Neural cell (in vitro differentiated cells): ENCODE measurements around the gene PEX13. TPM values are rescaled to one million over a fixed set of nuclear protein-coding genes. Genes with fewer than 3 reads are reported as not detected.

ENCODE experiments used
- H2AFZ ChIP-seq: fragments of 200-600, 300-800 bp; sonication (generic), shearing (Covaris generic); 2 replicates; pipeline ENCODE4 v1.6.0; 2014; ENCODE audit warnings: low read depth, mild to moderate bottlenecking, antibody characterized with exemption, low read length, moderate library complexity
- H3F3A ChIP-seq: fragments of 200-600 bp; shearing (Covaris generic); 2 replicates; pipeline ENCODE4 v1.6.1; 2016; ENCODE audit warnings: mild to moderate bottlenecking, moderate library complexity, mixed read lengths, antibody characterized with exemption, low read length; ENCODE audit not compliant: insufficient read depth, poor library complexity, severe bottlenecking
- H3K27ac ChIP-seq: fragments of 200-600, 300-800 bp; sonication (generic), shearing (Covaris generic); 2 replicates; pipeline ENCODE4 v1.5.1; 2014; ENCODE audit warnings: mild to moderate bottlenecking, low read length, moderate library complexity
- H3K27me3 ChIP-seq: fragments of 300-800, 200-600 bp; sonication (generic), shearing (Covaris generic); 2 replicates; pipeline ENCODE4 v1.6.0; 2014; ENCODE audit warnings: mild to moderate bottlenecking, low read depth, low read length, moderate library complexity; ENCODE audit not compliant: insufficient read depth
- H3K36me3 ChIP-seq: fragments of 300-800, 200-600 bp; sonication (generic), shearing (Covaris generic); 2 replicates; pipeline ENCODE4 v1.5.1; 2014; ENCODE audit warnings: mild to moderate bottlenecking, antibody characterized with exemption, low read length, moderate library complexity; ENCODE audit not compliant: insufficient read depth
- H3K4me2 ChIP-seq: fragments of 300-800, 200-600 bp; sonication (generic), shearing (Covaris generic); 2 replicates; pipeline ENCODE4 v1.6.0; 2014; ENCODE audit warnings: mild to moderate bottlenecking, low read length
- H3K4me3 ChIP-seq: fragments of 300-800, 200-600 bp; sonication (generic), shearing (Covaris generic); 2 replicates; pipeline ENCODE4 v1.5.1; 2014; ENCODE audit warnings: mild to moderate bottlenecking, low read length, moderate library complexity
- H3K79me2 ChIP-seq: fragments of 200-600 bp; shearing (Covaris generic); replicated peaks from 2 replicates; pipeline ENCODE4 v1.6.0; 2014; ENCODE audit warnings: mild to moderate bottlenecking, low read length, moderate library complexity; ENCODE audit not compliant: insufficient read depth
- H3K9ac ChIP-seq: fragments of 300-800, 200-600 bp; sonication (generic), shearing (Covaris generic); 2 replicates; pipeline ENCODE4 v1.6.1; 2016; ENCODE audit warnings: mild to moderate bottlenecking, low read length, mixed read lengths
- H3K9me2 ChIP-seq: fragments of 200-600 bp; shearing (Covaris generic); 2 replicates; pipeline ENCODE4 v1.6.1; 2016; ENCODE audit warnings: mild to moderate bottlenecking, low read length, mixed read lengths; ENCODE audit not compliant: insufficient read depth
- H3K9me3 ChIP-seq: fragments of 200-600, 300-800 bp; sonication (generic), shearing (Covaris generic); 2 replicates; pipeline ENCODE4 v1.6.1; 2016; ENCODE audit warnings: mild to moderate bottlenecking, mixed run types, low read length, moderate library complexity, mixed read lengths
- H4K20me1 ChIP-seq: fragments of 200-600 bp; shearing (Covaris generic); 2 replicates; pipeline ENCODE4 v1.6.1; 2016; ENCODE audit warnings: mild to moderate bottlenecking, mixed run types; ENCODE audit not compliant: insufficient read depth
- CTCF ChIP-seq: fragments of 450-650 bp; IDR thresholded peaks from 2 replicates; pipeline ENCODE4 v1.5.1; 2014; ENCODE audit warnings: antibody characterized with exemption, mild to moderate bottlenecking, moderate library complexity; ENCODE audit not compliant: poor library complexity, severe bottlenecking
- EP300 ChIP-seq: fragments of 450-650 bp; conservative IDR thresholded peaks from 2 replicates; pipeline ENCODE4 v1.6.1; 2014; ENCODE audit warnings: antibody characterized with exemption, mild to moderate bottlenecking, moderate library complexity; ENCODE audit not compliant: poor library complexity, severe bottlenecking
- EZH2 ChIP-seq: fragments of 200-600, 300-800 bp; shearing (Covaris generic), sonication (generic); IDR thresholded peaks from 2 replicates; pipeline ENCODE4 v1.6.1; 2014; ENCODE audit warnings: antibody characterized with exemption, low read length, borderline replicate concordance, mild to moderate bottlenecking; ENCODE audit not compliant: insufficient read depth, poor library complexity, severe bottlenecking
- MXI1 ChIP-seq: fragments of 450-650 bp; conservative IDR thresholded peaks from 2 replicates; pipeline ENCODE4 v1.6.1; 2014; ENCODE audit warnings: antibody characterized with exemption, mild to moderate bottlenecking; ENCODE audit not compliant: poor library complexity, severe bottlenecking
- POLR2AphosphoS5 ChIP-seq: IDR thresholded peaks from 2 replicates; pipeline ENCODE4 v1.6.1; 2012
- RAD21 ChIP-seq: fragments of 450-650 bp; conservative IDR thresholded peaks from 2 replicates; pipeline ENCODE4 v1.6.1; 2014; ENCODE audit warnings: antibody characterized with exemption, mild to moderate bottlenecking, moderate library complexity
- REST ChIP-seq: IDR thresholded peaks from 2 replicates; pipeline ENCODE4 v1.6.1; 2012; ENCODE audit warnings: borderline replicate concordance
- SMC3 ChIP-seq: fragments of 450-650 bp; conservative IDR thresholded peaks from 2 replicates; pipeline ENCODE4 v1.6.1; 2014; ENCODE audit warnings: antibody characterized with exemption, mild to moderate bottlenecking, moderate library complexity; ENCODE audit not compliant: poor library complexity
- TAF1 ChIP-seq: IDR thresholded peaks from 2 replicates; pipeline ENCODE4 v1.6.1; 2012; ENCODE audit warnings: low read depth
- polyA plus RNA-seq: library from polyadenylated mRNA; depleted of rRNA; stranded (reverse); fragments of >200 nt; gene quantifications from 2 replicates; pipeline ENCODE4 v1.2.3, GENCODE V29; 2014

The PEX13 gene
- polyA plus RNA-seq, 1 donor from 2014 or later = 95.6 TPM

- Histone ChIP-seq H3K4me3 (peak overlapping the region; percentile 85), H3K9me3 (no peaks in the 10 kb centered on the region), H3K9ac (peak overlapping the region; percentile 81), H4K20me1 (no peaks in the 10 kb centered on the region), H3K36me3 (no peaks in the 10 kb centered on the region), H3K4me2 (peak overlapping the region; percentile 85), H3K79me2 (peaks cover 48% of the 10 kb centered on the region), H3K9me2 (no peaks in the 10 kb centered on the region), H2AFZ (peak overlapping the region; percentile 84), H3F3A (no peaks in the 10 kb centered on the region), H3K27ac (peak overlapping the region; percentile 87), H3K27me3 (no peaks in the 10 kb centered on the region)
- TF ChIP-seq EZH2 = no peak
- no peak for TF ChIP-seq REST
- TF ChIP-seq CTCF = no peak
- no peak for TF ChIP-seq TAF1
- no peak for TF ChIP-seq POLR2AphosphoS5
- TF ChIP-seq MXI1 = no peak
Observed at GRCh38 chr2:61018318-61018755, 817 bp downstream of the PEX13 start.

GRCh38 chr2:61018798-61019197 lies 1.3 kb downstream of the PEX13 start:
- Histone ChIP-seq H3K36me3 (no peaks in the 10 kb centered on the region), H3K9ac (peak overlapping the region; percentile 81), H3K9me2 (no peaks in the 10 kb centered on the region), H4K20me1 (no peaks in the 10 kb centered on the region), H3K9me3 (no peaks in the 10 kb centered on the region), H2AFZ (no peak overlapping the region), H3F3A (no peaks in the 10 kb centered on the region), H3K4me3 (peak overlapping the region; percentile 85), H3K4me2 (peak overlapping the region; percentile 85), H3K27me3 (no peaks in the 10 kb centered on the region), H3K27ac (peak overlapping the region; percentile 87), H3K79me2 (peaks cover 52% of the 10 kb centered on the region)
- no peak for TF ChIP-seq EZH2

GRCh38 chr2:61021228-61021660 lies 3.7 kb downstream of the PEX13 start:
- Histone ChIP-seq H3K79me2 (peaks cover 58% of the 10 kb centered on the region), H4K20me1 (no peaks in the 10 kb centered on the region)
- no peak for TF ChIP-seq REST
- TF ChIP-seq EZH2 = no peak
- TF ChIP-seq SMC3 = no peak
- TF ChIP-seq RAD21 = no peak
- TF ChIP-seq CTCF = no peak
- no peak for TF ChIP-seq POLR2AphosphoS5
- no peak for TF ChIP-seq EP300
- no peak for TF ChIP-seq TAF1
- no peak for TF ChIP-seq MXI1

More at GRCh38 chr2:61021228-61021660, 3.7 kb downstream of the PEX13 start:
- H3K27ac ChIP-seq = no peak overlapping the region
- no peaks in the 10 kb centered on the region for H3K27me3 ChIP-seq
- H3K4me2 ChIP-seq = no peak overlapping the region
- no peaks in the 10 kb centered on the region for H3F3A ChIP-seq
- H3K9me3 ChIP-seq = no peaks in the 10 kb centered on the region
- H3K4me3 ChIP-seq = no peak overlapping the region
- H2AFZ ChIP-seq = no peak overlapping the region
- H3K9ac ChIP-seq = no peak overlapping the region
- H3K36me3 ChIP-seq = no peaks in the 10 kb centered on the region
- no peaks in the 10 kb centered on the region for H3K9me2 ChIP-seq
